Stimulated activated naive B cell treated with anti-CD40 and anti-IgM and Interleukin-4, amounts not matched to agents 10 μg/mL and 1 μg/mL and 100 μg/mL, for 72 hours (primary cell): Measurements from ENCODE around the gene PPT1.
A peak's percentile ranks its signal among the peaks of the same experiment; 100 is the strongest.

Experiments used
- ATAC-seq, 2 donors: fragments of 150-1000 bp; cut with Tn5 transposase; replicated peaks; 2 replicates each; pipeline ENCODE4 v1.10.0; 2021; ENCODE audit warnings: moderate library complexity in 1 of 2
- DNase-seq: peaks from one replicate; pipeline ENCODE4 v3.0.0; 2021
- H3K27ac Mint-ChIP-seq: one replicate; pipeline ENCODE4 v1.8.0; 2022; ENCODE audit warnings: mild to moderate bottlenecking, mixed read lengths
- H3K27me3 Mint-ChIP-seq, 2 donors: one replicate each; pipeline ENCODE4 v1.8.0; 2022; ENCODE audit warnings: mixed read lengths in 2 of 2
- H3K36me3 Mint-ChIP-seq, 2 donors: one replicate each; pipeline ENCODE4 v1.8.0; 2022; ENCODE audit warnings: mixed read lengths in 2 of 2, mild to moderate bottlenecking in 1 of 2
- H3K4me1 Mint-ChIP-seq, 2 donors: one replicate each; pipeline ENCODE4 v1.8.0; 2022; ENCODE audit warnings: mixed read lengths in 2 of 2, mild to moderate bottlenecking in 1 of 2
- H3K4me3 Mint-ChIP-seq, 2 donors: one replicate each; pipeline ENCODE4 v1.8.0; 2022; ENCODE audit warnings: mild to moderate bottlenecking in 2 of 2, mixed read lengths in 2 of 2, moderate library complexity in 1 of 2
- H3K9me3 Mint-ChIP-seq, 2 donors: one replicate each; pipeline ENCODE4 v1.8.0; 2022; ENCODE audit warnings: mixed read lengths in 2 of 2, mild to moderate bottlenecking in 1 of 2

The PPT1 gene

DNA sequence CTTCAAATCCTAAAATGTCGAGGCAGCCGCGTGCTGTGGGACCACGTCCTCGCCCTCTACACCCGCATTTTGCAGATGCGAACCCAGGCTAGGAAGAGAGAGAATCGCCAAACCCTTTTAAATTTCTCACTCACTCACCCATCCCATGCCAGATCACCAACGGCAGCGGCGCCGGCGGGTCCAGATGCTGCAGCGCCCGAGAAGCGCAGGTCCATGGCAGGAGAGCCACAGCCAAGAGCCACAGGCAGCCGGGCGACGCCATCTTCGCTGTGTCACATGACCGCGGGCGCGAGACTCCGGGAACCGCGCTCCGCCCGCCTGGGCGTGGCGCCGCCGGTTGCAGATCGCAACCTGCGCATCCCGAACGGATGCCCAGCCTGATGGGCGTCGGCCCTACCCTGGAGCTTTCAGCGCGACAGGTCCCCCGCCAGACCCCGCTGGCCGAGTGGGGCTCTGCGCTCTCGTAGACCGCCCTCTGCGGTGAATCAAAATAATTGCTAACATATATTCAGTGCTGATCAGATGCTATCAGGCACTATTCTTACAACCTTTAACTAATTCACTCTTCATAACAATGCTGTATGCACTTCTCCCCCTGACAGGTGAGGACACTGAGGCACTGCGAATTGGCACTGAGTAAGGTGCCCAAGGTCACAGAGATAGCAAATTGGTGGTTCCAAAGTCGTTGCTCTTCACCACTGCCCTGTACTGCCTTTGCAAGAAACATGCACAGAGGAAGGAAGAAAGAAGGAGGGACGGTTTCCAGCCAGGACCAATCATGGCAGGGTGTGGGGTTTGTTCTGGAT is at the start of gene PPT1:
TSS of gene PPT1 (minus strand) at position 276 of the 806 bp plus-strand sequence. CDS start at position 262, 14 bp downstream.
- Mint-ChIP-seq H3K4me1 (peaks cover 24 to 30% of the 10 kb centered on the region in 2 donors), H3K9me3 (peaks cover 0 to under 1% of the 10 kb centered on the region in 2 donors), H3K4me3 (peak within 1 kb of the TSS; percentile 90 to 93), H3K36me3 (peaks cover 14 to 21% of the 10 kb centered on the region in 2 donors), H3K27me3 (peaks cover 6 to 9% of the 10 kb centered on the region in 2 donors), H3K27ac (peak within 1 kb of the TSS; percentile 96)
- ATAC-seq (peak; percentile 91 to 94), DNase-seq (peak; percentile 67)

- Mint-ChIP-seq H3K27me3 (peaks cover 10 to 16% of the 10 kb centered on the region in 2 donors), H3K36me3 (no peaks in the 10 kb centered on the region), H3K27ac (no peak overlapping the region), H3K4me3 (no peak overlapping the region), H3K9me3 (no peaks in the 10 kb centered on the region), H3K4me1 (peaks cover 4 to 10% of the 10 kb centered on the region in 2 donors)
- peak; percentile 82 to 93 for ATAC-seq
- peak; percentile 46 for DNase-seq
Measured at GRCh38 chr1:40143891-40144575, 47.0 kb upstream of the PPT1 start.

GRCh38 chr1:40141878-40142535 is 45.0 kb upstream of the PPT1 start:
- ATAC-seq: no peak
- H3K27me3 Mint-ChIP-seq: peaks cover 10 to 16% of the 10 kb centered on the region in 2 donors

GRCh38 chr1:40140211-40140973 is 43.3 kb upstream of the PPT1 start:
- ATAC-seq: no peak
- no peak for DNase-seq
- Mint-ChIP-seq H3K27me3 (peaks cover 10 to 16% of the 10 kb centered on the region in 2 donors), H3K36me3 (no peaks in the 10 kb centered on the region), H3K4me1 (peaks cover 4 to 10% of the 10 kb centered on the region in 2 donors), H3K9me3 (no peaks in the 10 kb centered on the region), H3K4me3 (no peak overlapping the region), H3K27ac (no peak overlapping the region)

More at GRCh38 chr1:40141878-40142535, 45.0 kb upstream of the PPT1 start:
- Mint-ChIP-seq H3K36me3 (no peaks in the 10 kb centered on the region), H3K27ac (no peak overlapping the region), H3K4me3 (no peak overlapping the region), H3K9me3 (no peaks in the 10 kb centered on the region), H3K4me1 (peaks cover 4 to 10% of the 10 kb centered on the region in 2 donors)
- no peak for DNase-seq

DNA sequence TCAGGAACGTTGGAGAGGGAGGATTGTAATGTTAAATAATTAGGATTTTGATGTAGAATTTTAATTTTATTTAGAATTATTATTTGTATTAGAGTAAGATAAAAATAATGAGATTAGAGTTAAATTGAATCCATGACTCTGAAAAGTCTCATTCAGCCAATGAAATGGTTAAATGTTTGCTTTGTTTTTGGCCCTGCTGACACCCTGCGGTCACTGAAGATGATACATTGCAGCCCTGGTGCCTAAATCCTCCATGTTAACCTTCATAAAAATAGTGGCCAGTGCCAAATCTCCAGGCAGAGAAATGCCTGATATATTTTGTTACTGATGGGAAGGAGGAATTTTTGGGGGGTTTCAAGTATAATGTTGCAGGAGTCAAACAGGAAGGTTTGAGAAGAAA is 36.8 kb upstream of the PPT1 start:
- Mint-ChIP-seq H3K27me3 (peaks cover 10 to 26% of the 10 kb centered on the region in 2 donors), H3K27ac (no peak overlapping the region), H3K4me1 (no peaks in the 10 kb centered on the region), H3K9me3 (no peaks in the 10 kb centered on the region), H3K36me3 (no peaks in the 10 kb centered on the region), H3K4me3 (no peak overlapping the region)
- no peak for DNase-seq
- ATAC-seq: no peak

GRCh38 chr1:40133312-40133665 is 36.2 kb upstream of the PPT1 start:
- DNase-seq (no peak), ATAC-seq (no peak)
- H3K27ac Mint-ChIP-seq: no peak overlapping the region
- H3K36me3 Mint-ChIP-seq: no peaks in the 10 kb centered on the region
- H3K27me3 Mint-ChIP-seq: peaks cover 10 to 26% of the 10 kb centered on the region in 2 donors
- no peak overlapping the region for H3K4me3 Mint-ChIP-seq
- no peaks in the 10 kb centered on the region for H3K9me3 Mint-ChIP-seq
- no peaks in the 10 kb centered on the region for H3K4me1 Mint-ChIP-seq

- Mint-ChIP-seq H3K36me3 (no peaks in the 10 kb centered on the region), H3K27me3 (peaks cover 10 to 26% of the 10 kb centered on the region in 2 donors), H3K27ac (no peak overlapping the region), H3K9me3 (no peaks in the 10 kb centered on the region), H3K4me1 (no peaks in the 10 kb centered on the region), H3K4me3 (no peak overlapping the region)
- no peak for ATAC-seq
- no peak for DNase-seq
Measured at GRCh38 chr1:40132383-40133311, 35.6 kb upstream of the PPT1 start.

- no peaks in the 10 kb centered on the region for H3K9me3 Mint-ChIP-seq
- no peaks in the 10 kb centered on the region for H3K4me1 Mint-ChIP-seq
- no peaks in the 10 kb centered on the region for H3K36me3 Mint-ChIP-seq
- no peak overlapping the region for H3K4me3 Mint-ChIP-seq
- no peak for DNase-seq
- peaks cover 10 to 26% of the 10 kb centered on the region in 2 donors for H3K27me3 Mint-ChIP-seq
- H3K27ac Mint-ChIP-seq: no peak overlapping the region
- no peak for ATAC-seq
Measured at GRCh38 chr1:40130892-40131291, 33.8 kb upstream of the PPT1 start.

DNA sequence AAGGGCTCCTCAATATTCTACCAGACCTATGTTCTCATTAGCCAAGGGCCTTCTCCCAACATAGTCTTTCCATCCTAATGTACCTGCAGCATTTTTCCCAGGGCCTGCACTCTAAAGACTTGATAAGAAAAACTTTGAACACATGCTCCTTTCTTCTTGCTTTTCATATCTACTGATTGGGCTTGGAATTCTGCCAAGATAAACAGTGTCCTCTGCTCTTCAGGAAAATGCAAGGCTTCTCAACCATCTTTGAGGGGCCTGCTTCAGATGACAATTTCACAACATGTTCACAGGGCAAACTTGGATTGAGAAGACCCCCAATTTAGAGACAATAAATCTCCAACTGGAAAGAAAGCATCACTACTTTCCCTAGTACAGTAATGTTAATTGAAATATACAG is 25.8 kb upstream of the PPT1 start:
- DNase-seq: no peak
- Mint-ChIP-seq H3K4me1 (no peaks in the 10 kb centered on the region), H3K27ac (no peak overlapping the region), H3K36me3 (no peaks in the 10 kb centered on the region), H3K27me3 (peaks cover 11 to 15% of the 10 kb centered on the region in 2 donors), H3K4me3 (no peak overlapping the region), H3K9me3 (no peaks in the 10 kb centered on the region)
- ATAC-seq: no peak

DNA sequence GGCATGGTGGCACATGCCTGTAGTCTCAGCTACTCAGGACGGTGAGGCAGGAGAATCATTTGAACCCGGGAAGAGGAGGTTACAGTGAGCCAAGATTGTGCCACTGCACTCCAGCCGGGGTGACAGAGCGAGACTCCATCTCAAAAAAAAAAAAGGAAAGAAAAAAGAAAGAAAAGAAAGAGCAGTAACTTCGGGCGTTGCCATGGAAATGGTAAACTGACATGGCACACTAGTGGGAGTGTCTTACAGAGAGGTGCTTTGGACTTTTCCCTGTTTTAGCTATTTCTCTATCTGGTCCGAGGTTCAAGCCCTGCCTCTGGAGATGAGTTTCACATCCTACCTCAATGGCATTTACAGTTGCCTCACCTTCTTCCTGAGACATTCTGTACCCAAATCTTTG is 23.1 kb upstream of the PPT1 start:
- Mint-ChIP-seq H3K27ac (no peak overlapping the region), H3K36me3 (no peaks in the 10 kb centered on the region), H3K4me1 (no peaks in the 10 kb centered on the region), H3K9me3 (no peaks in the 10 kb centered on the region), H3K4me3 (no peak overlapping the region), H3K27me3 (peaks cover 21 to 23% of the 10 kb centered on the region in 2 donors)
- ATAC-seq (no peak), DNase-seq (no peak)

DNA sequence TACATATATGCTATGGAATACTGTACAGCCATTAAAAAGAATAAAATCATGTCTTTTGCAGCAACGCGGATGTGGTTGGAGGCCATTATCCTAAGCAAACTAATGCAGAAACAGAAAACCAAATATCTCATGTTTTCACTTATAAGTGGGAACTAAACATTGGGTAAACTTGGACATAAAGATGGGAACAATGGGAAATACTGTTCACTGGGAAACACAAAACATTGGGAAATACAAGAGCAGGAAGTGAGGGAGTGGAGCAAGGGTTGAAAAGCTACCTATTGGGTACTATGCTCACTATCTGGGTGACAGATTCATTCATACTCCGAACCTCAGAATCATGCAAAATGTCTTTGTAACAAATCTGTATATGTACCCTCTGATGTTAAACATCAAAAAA is 17.3 kb upstream of the PPT1 start:
- no peak overlapping the region for H3K27ac Mint-ChIP-seq
- H3K36me3 Mint-ChIP-seq: peaks cover 11 to 16% of the 10 kb centered on the region in 2 donors
- H3K4me1 Mint-ChIP-seq: no peaks in the 10 kb centered on the region
- H3K4me3 Mint-ChIP-seq: no peak overlapping the region
- ATAC-seq (no peak), DNase-seq (no peak)
- peaks cover 35 to 43% of the 10 kb centered on the region in 2 donors for H3K27me3 Mint-ChIP-seq
- peaks cover 12 to 23% of the 10 kb centered on the region in 2 donors for H3K9me3 Mint-ChIP-seq

DNA sequence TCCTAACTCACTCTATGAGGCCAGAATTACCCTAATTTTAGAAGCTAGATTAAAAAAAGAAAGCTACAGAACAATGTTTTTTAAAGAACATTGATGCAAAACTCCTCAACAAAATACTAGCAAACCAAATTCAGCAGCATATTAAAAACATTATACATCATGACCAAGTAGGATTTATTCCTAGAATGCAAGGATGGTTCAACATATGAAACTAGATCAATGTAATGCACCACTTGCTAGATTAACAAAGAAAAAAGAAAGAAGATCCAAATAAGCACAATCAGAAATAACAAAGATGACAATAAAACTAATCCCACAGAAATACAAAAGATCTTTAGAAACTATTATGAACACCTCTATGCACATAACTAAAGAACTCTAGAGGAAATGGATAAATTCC is 13.3 kb upstream of the PPT1 start:
- Mint-ChIP-seq H3K27me3 (peaks cover 42 to 47% of the 10 kb centered on the region in 2 donors), H3K9me3 (peaks cover 14 to 32% of the 10 kb centered on the region in 2 donors), H3K36me3 (peaks cover 11 to 25% of the 10 kb centered on the region in 2 donors), H3K27ac (no peak overlapping the region), H3K4me3 (no peak overlapping the region), H3K4me1 (no peaks in the 10 kb centered on the region)
- ATAC-seq (no peak), DNase-seq (no peak)

DNA sequence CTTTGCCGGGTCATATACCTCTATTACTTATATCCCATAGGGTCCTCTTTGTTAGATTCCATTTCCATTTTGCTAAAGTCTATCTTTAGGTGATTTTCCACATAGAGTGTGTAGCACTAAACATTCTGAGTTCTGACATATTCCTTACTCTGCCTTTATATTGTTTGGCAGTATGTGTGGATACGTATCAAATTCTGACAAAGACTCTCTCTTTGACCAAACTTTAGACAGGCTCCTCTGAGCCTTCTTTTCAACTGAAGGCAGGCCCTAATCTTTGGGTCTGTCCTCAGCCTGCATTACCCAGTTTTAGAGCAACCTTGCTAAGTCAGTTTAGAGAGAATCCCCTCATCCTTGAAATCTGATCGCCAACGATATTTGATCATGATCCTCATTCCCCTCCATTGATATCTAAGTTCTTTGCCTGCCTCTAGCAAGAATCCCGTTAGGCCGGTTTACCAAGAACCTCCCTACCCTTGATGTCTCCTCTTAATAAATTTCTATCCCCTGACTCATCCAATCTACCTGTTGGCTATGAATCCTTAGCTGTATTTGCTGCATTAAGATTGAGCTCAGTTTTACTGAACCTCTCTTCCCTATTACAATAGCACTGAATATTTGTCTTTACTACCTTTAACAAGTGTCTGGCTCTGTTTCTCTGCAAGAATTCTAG is 10.4 kb upstream of the PPT1 start:
- ATAC-seq (no peak), DNase-seq (no peak)
- Mint-ChIP-seq H3K36me3 (peaks cover 11 to 25% of the 10 kb centered on the region in 2 donors), H3K27ac (no peak overlapping the region), H3K9me3 (peaks cover 16 to 31% of the 10 kb centered on the region in 2 donors), H3K27me3 (peaks cover 33 to 39% of the 10 kb centered on the region in 2 donors), H3K4me1 (no peaks in the 10 kb centered on the region), H3K4me3 (no peak overlapping the region)
